LNCAP (cell line): Measurements from ENCODE around the gene NEDD4L.

Source experiments
- CTCF ChIP-seq: fragments of 450-650 bp; IDR thresholded peaks from 2 replicates; pipeline ENCODE4 v1.5.1; 2017; ENCODE audit warnings: mild to moderate bottlenecking

NEDD4L gene

GRCh38 chr18:58088691-58089065 lies 44.7 kb downstream of the NEDD4L start:
- TF ChIP-seq CTCF: no peak

- TF ChIP-seq CTCF: no peak
Measured at GRCh38 chr18:58091099-58091611, 47.1 kb downstream of the NEDD4L start.

GRCh38 chr18:58093311-58093803 lies 49.3 kb downstream of the NEDD4L start:
- TF ChIP-seq CTCF: no peak

DNA sequence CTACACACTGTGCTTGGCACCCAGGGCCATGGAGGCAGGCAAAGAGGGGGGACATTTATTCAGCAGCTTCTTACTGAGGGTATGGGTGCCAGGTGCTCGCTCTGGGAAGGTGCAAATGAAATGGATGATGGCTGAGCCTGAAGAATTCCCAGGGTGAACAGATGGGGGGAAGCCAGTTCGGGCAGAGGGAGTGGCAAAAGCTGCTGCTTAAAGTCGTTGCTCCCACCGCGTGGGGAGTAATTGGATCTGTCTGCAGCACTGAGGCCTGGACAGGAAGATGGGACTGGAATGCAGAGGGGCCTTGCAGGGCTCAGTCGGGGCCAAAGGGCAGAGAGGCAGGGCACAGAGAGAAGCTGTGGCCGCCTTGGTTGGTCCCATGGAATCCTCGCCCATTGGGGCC lies 51.2 kb downstream of the NEDD4L start:
- no peak for TF ChIP-seq CTCF

DNA sequence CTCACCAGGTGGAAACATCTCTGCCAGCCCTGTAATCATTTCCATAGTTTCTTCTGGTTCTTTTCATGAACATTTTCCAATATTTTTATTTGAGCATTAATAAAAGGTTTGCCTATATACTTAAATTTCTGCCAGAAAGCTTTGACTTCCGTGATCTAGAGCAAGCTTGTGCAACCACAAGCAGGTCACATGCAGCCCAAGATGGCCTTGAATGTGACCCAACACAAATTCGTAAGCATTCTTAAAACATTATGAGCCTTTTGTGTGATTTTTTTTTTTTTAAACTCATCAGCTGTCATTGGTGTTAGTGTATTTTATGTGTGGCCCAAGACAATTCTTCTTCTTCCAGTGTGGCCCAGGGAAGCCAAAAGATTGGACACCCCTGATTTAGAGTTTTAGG lies 51.6 kb downstream of the NEDD4L start:
- TF ChIP-seq CTCF: no peak

DNA sequence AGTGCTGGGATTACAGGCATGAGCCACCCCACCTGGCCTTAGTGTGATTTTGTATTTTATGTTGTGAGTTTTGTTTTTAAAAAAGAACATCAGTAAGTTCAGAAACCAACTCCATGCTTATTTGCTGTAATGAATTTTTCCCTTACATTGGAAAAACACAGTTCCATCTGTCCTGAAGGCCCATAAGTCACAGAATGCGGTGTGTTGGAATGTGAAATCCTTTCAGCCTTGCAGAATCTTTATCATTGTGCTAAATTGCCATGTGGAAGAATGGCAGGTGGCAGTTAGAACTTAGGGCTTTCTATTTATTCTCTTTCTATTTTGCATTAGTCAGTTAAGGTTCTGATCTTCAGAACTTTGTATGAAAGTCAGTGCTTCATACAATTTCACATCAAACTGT lies 52.6 kb downstream of the NEDD4L start:
- no peak for TF ChIP-seq CTCF

DNA sequence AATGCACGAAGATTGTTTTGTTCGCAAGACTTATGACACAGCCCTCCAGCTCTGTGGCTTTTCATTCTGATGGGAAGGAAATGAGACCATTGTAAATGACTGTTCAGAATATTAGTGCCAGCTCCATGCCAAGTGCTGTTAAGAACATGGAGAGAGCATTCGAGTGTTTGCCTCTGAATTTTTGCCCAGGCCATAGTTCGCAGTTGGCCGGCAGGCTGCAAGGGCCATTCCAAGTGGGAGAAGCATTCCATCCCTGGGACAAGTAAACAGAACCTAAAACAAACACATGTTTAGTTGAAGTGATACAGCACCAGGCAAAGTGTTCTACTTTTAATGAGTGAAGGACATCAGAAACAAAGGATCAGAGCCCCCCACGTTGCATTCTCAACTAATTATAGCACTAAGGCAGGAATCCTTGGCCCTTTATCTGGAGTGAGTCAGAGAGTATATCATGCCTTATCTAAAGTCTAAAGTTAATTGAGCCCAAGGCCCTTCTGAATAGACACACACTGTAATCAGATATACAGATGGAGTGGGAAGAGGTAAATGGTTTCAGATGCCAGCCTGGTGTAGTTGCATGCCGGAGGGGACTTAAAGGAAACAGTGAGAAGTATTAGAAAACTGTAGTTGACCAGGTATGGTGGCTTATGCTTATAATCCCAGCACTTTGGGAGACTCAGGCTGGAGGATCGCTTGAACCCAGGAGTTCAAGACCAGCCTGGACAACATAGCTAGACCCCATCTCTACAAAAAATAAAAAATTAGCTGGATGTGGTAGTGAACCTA lies 53.3 kb downstream of the NEDD4L start:
- TF ChIP-seq CTCF: no peak

GRCh38 chr18:58097907-58098166 lies 53.8 kb downstream of the NEDD4L start:
- TF ChIP-seq CTCF: no peak
